GM19351 (cell line): ENCODE results near the gene VPS8.

Experiments used
- ATAC-seq: cut with Tn5 transposase; IDR thresholded peaks from one replicate; pipeline ENCODE4 v1.9.1; 2021; ENCODE audit warnings: mild to moderate bottlenecking, moderate library complexity; ENCODE audit not compliant: unreplicated experiment

The VPS8 gene

GRCh38 chr3:185051801-185052200, 239.8 kb downstream of the VPS8 start:
- no peak for ATAC-seq

GRCh38 chr3:185052631-185053030, 240.7 kb downstream of the VPS8 start:
- no peak for ATAC-seq

GRCh38 chr3:185056908-185057307, 244.9 kb downstream of the VPS8 start:
- ATAC-seq: no peak

GRCh38 chr3:185057829-185058228, 245.9 kb downstream of the VPS8 start:
- no peak for ATAC-seq

GRCh38 chr3:185058796-185059195, 246.8 kb downstream of the VPS8 start:
- ATAC-seq: no peak

GRCh38 chr3:185059766-185060165, 247.8 kb downstream of the VPS8 start:
- no peak for ATAC-seq

GRCh38 chr3:185060655-185061054, 248.7 kb downstream of the VPS8 start:
- no peak for ATAC-seq

- ATAC-seq: no peak
Measured at GRCh38 chr3:185062191-185062590, 250.2 kb downstream of the VPS8 start.

GRCh38 chr3:185063431-185063830, 251.5 kb downstream of the VPS8 start:
- no peak for ATAC-seq

GRCh38 chr3:185065059-185065458, 253.1 kb downstream of the VPS8 start:
- ATAC-seq: no peak

GRCh38 chr3:185066251-185066650, 254.3 kb downstream of the VPS8 start:
- no peak for ATAC-seq

- no peak for ATAC-seq
Measured at GRCh38 chr3:185067173-185067572, 255.2 kb downstream of the VPS8 start.

- ATAC-seq: no peak
Measured at GRCh38 chr3:185069037-185070030, 257.4 kb downstream of the VPS8 start.

- no peak for ATAC-seq
Measured at GRCh38 chr3:185070491-185071286, 258.7 kb downstream of the VPS8 start.

- no peak for ATAC-seq
Measured at GRCh38 chr3:185071287-185071800, 259.4 kb downstream of the VPS8 start.

- ATAC-seq: no peak
Measured at GRCh38 chr3:185075547-185075946, 263.6 kb downstream of the VPS8 start.

GRCh38 chr3:185076219-185076618, 264.3 kb downstream of the VPS8 start:
- no peak for ATAC-seq

GRCh38 chr3:185079625-185080024, 267.7 kb downstream of the VPS8 start:
- ATAC-seq: no peak

- no peak for ATAC-seq
Measured at GRCh38 chr3:185081521-185081920, 269.6 kb downstream of the VPS8 start.

GRCh38 chr3:185082149-185082548, 270.2 kb downstream of the VPS8 start:
- ATAC-seq: no peak

GRCh38 chr3:185082829-185083228, 270.9 kb downstream of the VPS8 start:
- ATAC-seq: no peak

- no peak for ATAC-seq
Measured at GRCh38 chr3:185084402-185084801, 272.4 kb downstream of the VPS8 start.
